GM21717 (cell line): ENCODE results near the gene CFAP97D1.

ENCODE experiments used
- ATAC-seq: cut with Tn5 transposase; IDR thresholded peaks from one replicate; pipeline ENCODE4 v1.9.1; 2021; ENCODE audit warnings: mild to moderate bottlenecking, moderate library complexity; ENCODE audit not compliant: unreplicated experiment

CFAP97D1 gene

DNA sequence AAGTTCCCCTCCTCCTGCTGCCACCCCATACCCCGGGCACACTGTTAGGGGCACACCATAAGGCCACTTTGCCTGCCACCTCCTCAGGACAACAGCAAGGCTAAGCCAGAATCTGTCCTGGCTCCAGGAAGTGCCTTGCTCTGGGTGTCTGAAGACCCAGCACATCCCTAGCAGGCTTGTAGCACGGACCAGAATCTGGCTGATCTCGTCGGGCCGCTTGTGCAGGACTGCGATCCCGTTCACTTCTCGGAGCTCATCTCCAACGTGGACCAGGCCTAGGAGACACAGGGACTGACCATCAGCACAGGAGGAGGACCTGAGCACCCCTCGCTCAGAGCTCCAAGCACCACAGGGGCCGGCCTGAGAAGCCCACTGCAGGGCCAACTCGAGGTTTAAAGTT lies 45.3 kb downstream of the CFAP97D1 start:
- ATAC-seq: no peak

- no peak for ATAC-seq
Observed at GRCh38 chr17:43826206-43826605, 46.0 kb downstream of the CFAP97D1 start.

GRCh38 chr17:43827596-43827995 lies 47.4 kb downstream of the CFAP97D1 start:
- no peak for ATAC-seq

GRCh38 chr17:43829738-43830137 lies 49.5 kb downstream of the CFAP97D1 start:
- no peak for ATAC-seq

GRCh38 chr17:43830510-43831140 lies 50.4 kb downstream of the CFAP97D1 start:
- no peak for ATAC-seq

GRCh38 chr17:43831633-43832032 lies 51.4 kb downstream of the CFAP97D1 start:
- no peak for ATAC-seq

DNA sequence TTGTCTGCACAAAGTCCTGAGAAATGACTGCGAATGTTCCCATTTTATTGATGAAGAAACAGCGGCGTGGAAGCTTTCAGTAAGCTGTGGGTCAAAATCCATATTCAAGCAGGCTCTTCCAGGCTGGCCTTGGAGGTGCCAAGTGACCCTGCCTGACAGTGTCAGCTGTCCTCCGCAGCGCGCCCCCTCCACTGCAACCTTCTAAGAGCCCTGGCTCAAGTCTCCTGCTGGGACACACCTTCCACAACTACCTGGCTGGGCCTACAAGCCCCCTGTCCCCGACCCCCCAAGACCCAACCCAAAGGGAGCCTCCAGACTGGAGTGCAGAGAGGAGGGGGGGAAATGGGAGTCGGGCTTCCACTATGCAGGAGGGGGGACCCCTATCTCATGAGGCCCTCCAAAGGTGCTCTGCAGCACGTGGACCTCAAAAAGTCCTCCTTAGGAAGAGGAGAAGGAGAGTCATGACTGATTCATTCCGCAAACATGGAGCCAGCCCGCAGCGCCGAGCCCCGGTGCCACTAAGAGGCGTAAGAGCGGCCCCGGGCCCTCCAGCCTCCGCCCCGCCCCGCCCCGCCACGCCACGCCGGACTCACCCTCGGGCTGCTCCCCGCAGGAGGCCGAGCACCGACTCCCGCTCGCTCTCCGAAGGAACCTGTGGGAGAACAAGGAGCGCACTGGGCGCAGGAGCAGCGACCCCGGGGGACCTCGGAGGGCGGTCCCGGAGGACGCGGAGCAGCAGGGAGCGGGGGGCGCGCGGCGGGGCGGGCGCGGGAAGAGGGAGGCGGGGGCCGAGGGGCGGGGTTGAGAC lies 52.1 kb downstream of the CFAP97D1 start:
- ATAC-seq: no peak

DNA sequence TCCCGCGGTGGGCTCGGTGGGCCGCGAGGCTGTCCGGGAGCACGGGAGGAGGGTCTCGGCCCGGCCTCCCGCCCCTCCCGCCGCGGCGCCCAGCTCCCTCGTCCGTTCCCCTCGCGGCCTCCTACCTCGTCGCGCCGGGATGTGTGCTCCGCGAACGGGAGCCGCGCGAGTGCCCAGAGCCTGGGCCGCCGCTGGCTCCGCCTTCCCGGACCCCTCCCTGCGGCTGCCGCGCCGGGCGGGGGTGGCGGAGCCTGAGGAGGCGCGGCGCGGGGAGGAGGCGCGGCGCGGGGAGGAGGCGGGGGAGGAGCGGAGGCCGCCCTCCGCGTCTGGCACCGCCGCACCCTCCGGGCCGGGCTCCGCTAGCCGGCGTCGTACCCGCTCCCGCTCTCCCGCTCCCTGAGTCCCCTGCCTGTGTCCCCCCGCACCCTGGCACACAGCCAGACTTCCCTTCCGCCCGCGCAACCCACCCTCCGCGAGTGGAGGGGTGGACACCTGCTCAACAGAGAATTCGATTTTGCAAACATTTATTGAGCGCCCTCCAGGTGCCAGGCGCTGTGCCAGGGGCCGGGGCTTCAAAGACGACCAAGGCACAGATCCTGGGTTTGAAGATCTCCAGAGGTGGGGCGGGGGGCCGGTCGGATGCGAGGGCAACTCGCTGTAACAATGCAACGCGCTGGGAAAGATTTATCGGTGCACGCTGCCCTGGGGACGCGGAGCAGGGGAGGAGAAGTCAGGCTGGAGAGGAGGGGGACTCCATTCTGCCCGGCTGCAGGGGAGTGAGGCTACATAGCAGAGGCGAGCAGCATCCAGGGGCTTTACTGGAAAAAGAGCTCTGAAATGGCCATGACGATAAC lies 53.0 kb downstream of the CFAP97D1 start, which contains the start of gene MPP3:
Gene MPP3 (minus strand): TSS at position 171 of the 854 bp plus-strand sequence. CDS start 1,240 bp downstream, outside the sequence.
- ATAC-seq: no peak

DNA sequence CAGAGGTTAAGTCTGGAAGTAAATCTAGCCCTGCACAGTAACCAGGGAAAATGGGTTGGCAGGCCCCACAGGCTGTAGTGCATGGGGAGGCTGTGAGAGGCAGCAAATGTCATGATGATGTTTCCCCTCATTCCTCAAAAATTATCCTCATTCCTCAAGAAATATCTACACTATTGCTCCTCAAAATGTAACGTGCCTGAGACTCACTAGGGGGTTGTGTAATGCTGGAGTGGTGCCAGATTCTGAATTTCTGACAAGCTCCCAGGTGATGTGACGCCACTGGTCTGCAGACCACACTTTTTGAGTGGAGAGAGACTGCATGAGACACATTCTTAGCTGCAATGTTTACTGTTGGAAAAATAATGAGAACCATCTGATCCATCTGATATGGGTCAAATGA lies 53.9 kb downstream of the CFAP97D1 start:
- no peak for ATAC-seq
